K562 (cell line): ENCODE data around the gene PPM1D. TPM values are rescaled to one million over a fixed set of nuclear protein-coding genes. Genes with fewer than 3 reads are reported as not detected.

ENCODE experiments used
- ATAC-seq: fragments of 200-7000 bp; cut with Tn5 transposase; 3 replicates; pipeline ENCODE4 v1.9.1; 2020; ENCODE audit warnings: moderate library complexity
- BruUV-seq: library from RNA; stranded (reverse); fragments of 400-500 nt; replicated peaks from 2 replicates; lab custom pipeline; 2021; lab: Mats Ljungman, UMichigan
- CTCF ChIA-PET: fragments of 300-600 bp; formaldehyde crosslinking; extraction: SDS; loops from one replicate; lab custom pipeline; 2021; ENCODE audit warnings: low intra/inter-chr PET ratio; lab: Yijun Ruan, JAX
- POLR2A ChIA-PET: fragments of 300-600, 350-650 bp; sonication (Branson Sonifier 250); formaldehyde crosslinking; extraction: SDS; loops from one replicate; lab custom pipeline; 2021; ENCODE audit warnings: antibody characterized with exemption, inconsistent platforms; lab: Yijun Ruan, JAX
- DNase-seq, 4 experiments: peaks; one replicate each; pipeline versions ENCODE4 v3.0.0 to v3.0.0-alpha.2; 2011 to 2018; ENCODE audit warnings: low spot score in 3 of 4, mixed read lengths in 3 of 4; ENCODE audit errors: extremely low read depth in 1 of 4
- FAIRE-seq: peaks from 2 replicates; lab custom pipeline; 2011; peaks lifted over from hg19 to GRCh38; lab: Jason Lieb, UNC
- H2AFZ ChIP-seq: 2 replicates; pipeline ENCODE4 v1.6.0; 2011; ENCODE audit warnings: low read depth, low read length, control low read depth, inconsistent platforms
- H3K27ac ChIP-seq: fragments of 200-600 bp; 3 replicates; pipeline ENCODE4 v1.8.0; 2011; ENCODE audit warnings: low read depth, mild to moderate bottlenecking, control low read depth, inconsistent platforms, low read length, moderate library complexity, mixed read lengths; ENCODE audit errors: extremely low read depth
- H3K27me3 ChIP-seq, 2 experiments: fragments of 300-600 bp in 1 of 2; 2 replicates in 1 of 2; 3 replicates in 1 of 2; pipeline versions ENCODE4 v1.6.0 to v1.8.0; 2011; ENCODE audit warnings: inconsistent platforms in 2 of 2, low read length in 2 of 2, mild to moderate bottlenecking in 1 of 2, mixed read lengths in 1 of 2, moderate library complexity in 1 of 2; ENCODE audit not compliant: control insufficient read depth in 2 of 2, insufficient read depth in 2 of 2
- H3K36me3 ChIP-seq: fragments of 300-600 bp; 3 replicates; pipeline ENCODE4 v1.8.0; 2011; ENCODE audit warnings: mild to moderate bottlenecking, low read length, inconsistent platforms; ENCODE audit not compliant: control insufficient read depth, insufficient read depth
- H3K4me1 ChIP-seq, 2 experiments: fragments of 200-600 bp in 1 of 2; replicated peaks in 1 of 2; 2 replicates in 1 of 2; 3 replicates in 1 of 2; pipeline versions ENCODE4 v1.5.1 to v1.8.0; 2011; ENCODE audit warnings: inconsistent platforms in 2 of 2, low read length in 2 of 2, mild to moderate bottlenecking in 1 of 2, mixed read lengths in 1 of 2, moderate library complexity in 1 of 2; ENCODE audit not compliant: control insufficient read depth in 2 of 2, insufficient read depth in 2 of 2
- H3K4me2 ChIP-seq: 2 replicates; pipeline ENCODE4 v1.6.1; 2011; ENCODE audit warnings: low read length, control low read depth, inconsistent platforms, mixed read lengths; ENCODE audit not compliant: insufficient read depth
- H3K4me3 ChIP-seq: fragments of 200-600 bp; sonication (generic), shearing (Covaris generic); 2 replicates; pipeline ENCODE4 v1.5.1; 2016; ENCODE audit warnings: control low read depth, inconsistent platforms
- H3K79me2 ChIP-seq: fragments of 200-600 bp; 3 replicates; pipeline ENCODE4 v1.8.0; 2011; ENCODE audit warnings: low read length, inconsistent platforms; ENCODE audit not compliant: control insufficient read depth, insufficient read depth
- H3K9ac ChIP-seq, 2 experiments: 2 replicates each; pipeline versions ENCODE4 v1.6.0 to v1.6.1; 2011; ENCODE audit warnings: low read depth in 2 of 2, low read length in 2 of 2, control low read depth in 1 of 2, inconsistent platforms in 1 of 2, mild to moderate bottlenecking in 1 of 2, mixed read lengths in 1 of 2; ENCODE audit not compliant: insufficient read depth in 1 of 2
- H3K9me1 ChIP-seq: one replicate; pipeline ENCODE4 v1.6.0; 2011; ENCODE audit warnings: inconsistent platforms, mild to moderate bottlenecking, low read length, moderate library complexity; ENCODE audit not compliant: control insufficient read depth, insufficient read depth
- H3K9me3 ChIP-seq: replicated peaks from 2 replicates; pipeline ENCODE4 v1.5.1; 2011; ENCODE audit warnings: low read depth, low read length, inconsistent platforms; ENCODE audit not compliant: control insufficient read depth, insufficient read depth
- H4K20me1 ChIP-seq: replicated peaks from 2 replicates; pipeline ENCODE4 v1.6.1; 2011; ENCODE audit warnings: low read length, inconsistent platforms, mixed read lengths; ENCODE audit not compliant: control insufficient read depth, insufficient read depth
- BCOR ChIP-seq: fragments of 450-650 bp; IDR thresholded peaks from 2 replicates; pipeline ENCODE4 v1.6.1; 2016
- FUS ChIP-seq: fragments of 200-400 bp; formaldehyde crosslinking; optimal IDR thresholded peaks from 2 replicates; pipeline ENCODE3; 2017; ENCODE audit warnings: low read depth, low read length
- HDAC2 ChIP-seq: fragments of 450-650 bp; IDR thresholded peaks from 2 replicates; pipeline ENCODE4 v1.6.1; 2016; ENCODE audit warnings: mild to moderate bottlenecking
- HIVEP1 ChIP-seq: fragments of 250-450 bp; sonication (Bioruptor Pico); IDR thresholded peaks from 2 replicates; pipeline ENCODE4 v1.4.0; 2020; ENCODE audit warnings: mild to moderate bottlenecking
- LARP7 ChIP-seq: fragments of 450-650 bp; IDR thresholded peaks from 2 replicates; pipeline ENCODE4 v1.6.1; 2016
- MTA1 ChIP-seq: fragments of 450-650 bp; IDR thresholded peaks from 2 replicates; pipeline ENCODE4 v1.6.1; 2017; ENCODE audit warnings: borderline replicate concordance
- SNRNP70 ChIP-seq: fragments of 200-400 bp; formaldehyde crosslinking; optimal IDR thresholded peaks from 2 replicates; pipeline ENCODE3; 2017; ENCODE audit warnings: low read depth, low read length
- XRCC5 ChIP-seq: fragments of 200-400 bp; formaldehyde crosslinking; IDR thresholded peaks from 2 replicates; pipeline ENCODE4 v1.6.1; 2017; ENCODE audit warnings: low read depth, mild to moderate bottlenecking, low read length
- ZNF134 ChIP-seq: fragments of 250-450 bp; sonication (Bioruptor Pico); conservative IDR thresholded peaks from 2 replicates; pipeline ENCODE4 v1.4.0; 2020
- ZNF140 ChIP-seq: fragments of 250-450 bp; sonication (Bioruptor Pico); IDR thresholded peaks from 2 replicates; pipeline ENCODE4 v1.8.0; 2021; ENCODE audit warnings: moderate library complexity, mild to moderate bottlenecking, inconsistent platforms
- ZNF436 ChIP-seq: fragments of 250-450, 450-650 bp; sonication (Bioruptor Pico); formaldehyde crosslinking; IDR thresholded peaks from 2 replicates; pipeline ENCODE4 v1.7.0; 2020; ENCODE audit warnings: mild to moderate bottlenecking
- WGBS: fragments of 100-300 bp; shearing (Covaris generic); methylation state at CpG from one replicate; pipeline ENCODE4 v1.1.6; 2016; ENCODE audit warnings: low coverage, mixed read lengths; ENCODE audit not compliant: insufficient coverage; ENCODE audit errors: missing lambda C conversion rate; 5-methylcytosine and 5-hydroxymethylcytosine counted together
- in situ Hi-C: fragments of 300-500 bp; cut with MboI; formaldehyde crosslinking; loops from 4 replicates; pipeline ENCODE4 v1.15.0; 2018; ENCODE audit warnings: inconsistent platforms, mixed read lengths
- intact Hi-C: fragments of 100-400 bp; cut with micrococcal nuclease; formaldehyde crosslinking; loops from 2 replicates; pipeline ENCODE4 v1.14.2; 2022
- polyA plus RNA-seq, 8 experiments: library from polyadenylated mRNA; depleted of rRNA in 4 of 8; stranded (reverse) in 5 of 8; unstranded in 3 of 8; fragments of >200 nt; fragmentation: Nextera tagmentation in 2 of 8; fragmentation: Illumina TruSeq in 1 of 8; extraction: Ambion mirVana in 2 of 8; extraction: Trizol in 1 of 8; gene quantifications; 2 replicates each; pipeline versions ENCODE4 v1.2.1 to v1.2.3, GENCODE V29; 2011 to 2014; ENCODE audit warnings: inconsistent platforms in 1 of 8, missing spikeins in 1 of 8
- total RNA-seq, 7 experiments: library from RNA; depleted of rRNA in 6 of 7; stranded (reverse); fragments of >200 nt in 6 of 7; fragmentation: Illumina TruSeq in 2 of 7; extraction: Trizol in 2 of 7; gene quantifications; 2 replicates each; pipeline versions ENCODE4 v1.2.1 to v1.2.3, GENCODE V29; 2011 to 2021; ENCODE audit warnings: low replicate concordance in 1 of 7
- TF ChIP-seq, protein P1 (sequence below): fragments of 450-650 bp; formaldehyde crosslinking; IDR thresholded peaks from 2 replicates; pipeline ENCODE4 v1.4.0; 2022; ENCODE audit warnings: missing genetic modification characterization
- TF ChIP-seq, protein P2 (sequence below): sonication (generic); formaldehyde crosslinking; IDR thresholded peaks from 2 replicates; pipeline ENCODE4 v1.9.0; 2022; ENCODE audit warnings: mild to moderate bottlenecking, missing genetic modification reagents
- TF ChIP-seq, protein P3 (sequence below): fragments of 250-450 bp; sonication (Bioruptor Pico); IDR thresholded peaks from 2 replicates; pipeline ENCODE4 v1.4.0; 2020
- TF ChIP-seq, protein P4 (sequence below): fragments of 250-450 bp; sonication (Bioruptor Pico); IDR thresholded peaks from 2 replicates; pipeline ENCODE4 v1.5.1; 2021; ENCODE audit warnings: mild to moderate bottlenecking

PPM1D gene
- total and polyA plus RNA-seq, 9 of the 15 experiments (the other 6 are each of a cell fraction or from before 2014, with no cell fraction given), result 2.1 to 19.0 (median 7.8) TPM

DNA sequence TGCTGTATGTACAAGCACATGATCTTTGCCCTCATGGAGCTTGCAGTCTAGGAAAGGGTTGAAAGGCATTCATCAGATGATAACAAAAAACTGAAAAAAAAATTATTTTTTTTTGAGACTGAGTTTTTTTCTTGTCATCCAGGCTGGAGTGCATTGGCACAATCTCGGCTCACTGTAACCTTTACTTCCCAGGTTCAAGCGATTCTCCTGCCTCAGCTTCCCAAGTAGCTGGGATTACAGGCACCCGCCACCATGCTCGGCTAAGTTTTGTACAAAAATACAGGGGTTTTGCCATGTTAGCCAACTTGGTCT is 39.0 kb downstream of the PPM1D start:
- FAIRE-seq (no peak), ATAC-seq (no peak), DNase-seq (no peak)
- H3K4me3 ChIP-seq, result no peak overlapping the region
- CTCF ChIA-PET, result interaction anchor here (0.5 to 1.4 kb wide), 7 partner anchors 10 to 528 kb away, joined by 3 to 4 read pairs (median 3); no protein-coding TSS in a partner anchor
- H3K9ac ChIP-seq, result no peak overlapping the region
- H2AFZ ChIP-seq, result no peak overlapping the region
- WGBS, result 65% methylated on average over 4 of the region's 4 CpGs
- H3K27me3 ChIP-seq, result no peaks in the 10 kb centered on the region
- intact Hi-C loops, result loop anchor here (5.0 to 10.0 kb wide), 4 partner anchors 37 to 494 kb away; partner anchors contain the start of genes CA4 and PPM1D
- in situ Hi-C loops, result no loop called here
- H4K20me1 ChIP-seq, result no peaks in the 10 kb centered on the region
- BruUV-seq, result no TSS peak
- no peaks in the 10 kb centered on the region for H3K4me1 ChIP-seq
- H3K27ac ChIP-seq, result no peak overlapping the region
- TF ChIP-seq HIVEP1 (CRISPR knock-in tag) (no peak), LARP7 (no peak), ZNF140 (CRISPR knock-in tag) (no peak), BCOR (no peak), XRCC5 (no peak), HDAC2 (no peak), MTA1 (no peak), ZNF134 (CRISPR knock-in tag) (no peak), ZNF436 (CRISPR knock-in tag) (no peak), SNRNP70 (no peak), FUS (no peak)
- TF ChIP-seq, protein P1, sequence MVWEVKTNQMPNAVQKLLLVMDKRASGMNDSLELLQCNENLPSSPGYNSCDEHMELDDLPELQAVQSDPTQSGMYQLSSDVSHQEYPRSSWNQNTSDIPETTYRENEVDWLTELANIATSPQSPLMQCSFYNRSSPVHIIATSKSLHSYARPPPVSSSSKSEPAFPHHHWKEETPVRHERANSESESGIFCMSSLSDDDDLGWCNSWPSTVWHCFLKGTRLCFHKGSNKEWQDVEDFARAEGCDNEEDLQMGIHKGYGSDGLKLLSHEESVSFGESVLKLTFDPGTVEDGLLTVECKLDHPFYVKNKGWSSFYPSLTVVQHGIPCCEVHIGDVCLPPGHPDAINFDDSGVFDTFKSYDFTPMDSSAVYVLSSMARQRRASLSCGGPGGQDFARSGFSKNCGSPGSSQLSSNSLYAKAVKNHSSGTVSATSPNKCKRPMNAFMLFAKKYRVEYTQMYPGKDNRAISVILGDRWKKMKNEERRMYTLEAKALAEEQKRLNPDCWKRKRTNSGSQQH (CRISPR knock-in tag), result no peak
- TF ChIP-seq, protein P2, sequence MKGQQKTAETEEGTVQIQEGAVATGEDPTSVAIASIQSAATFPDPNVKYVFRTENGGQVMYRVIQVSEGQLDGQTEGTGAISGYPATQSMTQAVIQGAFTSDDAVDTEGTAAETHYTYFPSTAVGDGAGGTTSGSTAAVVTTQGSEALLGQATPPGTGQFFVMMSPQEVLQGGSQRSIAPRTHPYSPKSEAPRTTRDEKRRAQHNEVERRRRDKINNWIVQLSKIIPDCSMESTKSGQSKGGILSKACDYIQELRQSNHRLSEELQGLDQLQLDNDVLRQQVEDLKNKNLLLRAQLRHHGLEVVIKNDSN, result no peak
- TF ChIP-seq, protein P3, sequence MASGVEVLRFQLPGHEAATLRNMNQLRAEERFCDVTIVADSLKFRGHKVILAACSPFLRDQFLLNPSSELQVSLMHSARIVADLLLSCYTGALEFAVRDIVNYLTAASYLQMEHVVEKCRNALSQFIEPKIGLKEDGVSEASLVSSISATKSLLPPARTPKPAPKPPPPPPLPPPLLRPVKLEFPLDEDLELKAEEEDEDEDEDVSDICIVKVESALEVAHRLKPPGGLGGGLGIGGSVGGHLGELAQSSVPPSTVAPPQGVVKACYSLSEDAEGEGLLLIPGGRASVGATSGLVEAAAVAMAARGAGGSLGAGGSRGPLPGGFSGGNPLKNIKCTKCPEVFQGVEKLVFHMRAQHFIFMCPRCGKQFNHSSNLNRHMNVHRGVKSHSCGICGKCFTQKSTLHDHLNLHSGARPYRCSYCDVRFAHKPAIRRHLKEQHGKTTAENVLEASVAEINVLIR (CRISPR knock-in tag), result no peak
- TF ChIP-seq, protein P4, sequence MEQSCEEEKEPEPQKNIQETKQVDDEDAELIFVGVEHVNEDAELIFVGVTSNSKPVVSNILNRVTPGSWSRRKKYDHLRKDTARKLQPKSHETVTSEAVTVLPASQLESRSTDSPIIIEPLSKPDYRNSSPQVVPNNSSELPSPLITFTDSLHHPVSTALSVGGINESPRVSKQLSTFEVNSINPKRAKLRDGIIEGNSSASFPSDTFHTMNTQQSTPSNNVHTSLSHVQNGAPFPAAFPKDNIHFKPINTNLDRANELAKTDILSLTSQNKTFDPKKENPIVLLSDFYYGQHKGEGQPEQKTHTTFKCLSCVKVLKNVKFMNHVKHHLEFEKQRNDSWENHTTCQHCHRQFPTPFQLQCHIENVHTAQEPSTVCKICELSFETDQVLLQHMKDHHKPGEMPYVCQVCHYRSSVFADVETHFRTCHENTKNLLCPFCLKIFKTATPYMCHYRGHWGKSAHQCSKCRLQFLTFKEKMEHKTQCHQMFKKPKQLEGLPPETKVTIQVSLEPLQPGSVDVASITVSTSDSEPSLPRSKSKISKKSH (CRISPR knock-in tag), result no peak
- no peaks in the 10 kb centered on the region for H3K9me3 ChIP-seq
- POLR2A ChIA-PET, result interaction anchor here (1.4 kb wide), 1 partner anchor 39 kb away, joined by 5 read pairs; the partner anchor contains the start of gene PPM1D
- H3K9me1 ChIP-seq, result no peaks in the 10 kb centered on the region
- no peak overlapping the region for H3K4me2 ChIP-seq
- peaks cover 18% of the 10 kb centered on the region; the same call in 2 of the 3 replicates for H3K79me2 ChIP-seq
- peaks cover 36% of the 10 kb centered on the region; the same call in 2 of the 3 replicates for H3K36me3 ChIP-seq
